H1 (cell line): ENCODE results near the gene C14orf119. TPM values are rescaled to one million over a fixed set of nuclear protein-coding genes. Genes with fewer than 3 reads are reported as not detected.

Experiments
- CTCF ChIA-PET: fragments of 300-600 bp; sonication (Branson Sonifier 250); formaldehyde crosslinking; loops from one replicate; lab custom pipeline; 2021; ENCODE audit not compliant: partially characterized antibody; lab: Charles Lee
- POLR2A ChIA-PET: fragments of 300-600 bp; sonication (Branson Sonifier 250); formaldehyde crosslinking; loops from one replicate; lab custom pipeline; 2021; ENCODE audit warnings: inconsistent platforms; ENCODE audit not compliant: partially characterized antibody; lab: Charles Lee
- DNase-seq, 2 experiments: peaks; one replicate each; pipeline versions ENCODE4 v3.0.0 to v3.0.0-alpha.2; 2010 to 2022; ENCODE audit warnings: low spot score in 2 of 2, low read depth in 1 of 2, mixed read lengths in 1 of 2
- FAIRE-seq: peaks from 2 replicates; lab custom pipeline; 2011; peaks lifted over from hg19 to GRCh38; lab: Jason Lieb, UNC
- H2AFZ ChIP-seq: 2 replicates; pipeline ENCODE4 v1.8.1; 2012; ENCODE audit warnings: low read length, inconsistent platforms
- H2AK5ac ChIP-seq: 2 replicates; pipeline ENCODE4 v1.6.1; 2013; ENCODE audit warnings: low read depth, low read length
- H2BK120ac ChIP-seq: replicated peaks from 2 replicates; pipeline ENCODE3; 2013; ENCODE audit warnings: low read depth, low read length, inconsistent platforms
- H2BK12ac ChIP-seq: 2 replicates; pipeline ENCODE4 v1.6.1; 2013; ENCODE audit warnings: low read depth, low read length
- H2BK15ac ChIP-seq: 2 replicates; pipeline ENCODE4 v1.6.1; 2013; ENCODE audit warnings: low read length
- H2BK20ac ChIP-seq: 2 replicates; pipeline ENCODE4 v1.6.1; 2013; ENCODE audit warnings: low read length
- H2BK5ac ChIP-seq: 2 replicates; pipeline ENCODE4 v1.6.1; 2013; ENCODE audit warnings: low read depth, low read length
- H3K14ac ChIP-seq: 2 replicates; pipeline ENCODE4 v1.6.1; 2013; ENCODE audit warnings: inconsistent platforms; ENCODE audit not compliant: insufficient read length
- H3K18ac ChIP-seq: 2 replicates; pipeline ENCODE4 v1.6.1; 2013; ENCODE audit warnings: low read length; ENCODE audit errors: extremely low read depth
- H3K23ac ChIP-seq: 2 replicates; pipeline ENCODE4 v1.6.1; 2013; ENCODE audit warnings: inconsistent platforms; ENCODE audit not compliant: insufficient read length
- H3K23me2 ChIP-seq: 2 replicates; pipeline ENCODE4 v1.6.1; 2013; ENCODE audit warnings: low read depth, low read length
- H3K27ac ChIP-seq: 2 replicates; pipeline ENCODE4 v1.6.1; 2011; ENCODE audit warnings: low read depth, low read length, inconsistent platforms
- H3K27me3 ChIP-seq, 4 experiments: replicated peaks in 1 of 4; 1 replicate in 1 of 4; 2 replicates in 3 of 4; pipeline versions ENCODE4 v1.6.1 to v1.8.1; 2011 to 2013; ENCODE audit warnings: low read length in 3 of 4, mild to moderate bottlenecking in 3 of 4, inconsistent platforms in 2 of 4, mixed read lengths in 2 of 4, moderate library complexity in 1 of 4; ENCODE audit not compliant: control insufficient read depth in 3 of 4, insufficient read depth in 3 of 4; ENCODE audit errors: extremely low read depth in 1 of 4
- H3K36me3 ChIP-seq, 4 experiments: 2 replicates each; pipeline versions ENCODE4 v1.6.1 to v1.8.1; 2011 to 2013; ENCODE audit warnings: mild to moderate bottlenecking in 4 of 4, low read length in 3 of 4, moderate library complexity in 2 of 4, control low read depth in 1 of 4, inconsistent platforms in 1 of 4; ENCODE audit not compliant: insufficient read depth in 4 of 4, control insufficient read depth in 2 of 4
- H3K4ac ChIP-seq: replicated peaks from 2 replicates; pipeline ENCODE3; 2013; ENCODE audit warnings: low read length, low read depth, mixed read lengths, inconsistent platforms; ENCODE audit not compliant: insufficient read length
- H3K4me1 ChIP-seq, 4 experiments: replicated peaks in 1 of 4; 1 replicate in 1 of 4; 2 replicates in 3 of 4; pipeline versions ENCODE4 v1.6.1 to v1.8.1; 2011 to 2013; ENCODE audit warnings: low read length in 3 of 4, inconsistent platforms in 2 of 4, mixed read lengths in 1 of 4; ENCODE audit not compliant: insufficient read depth in 4 of 4, control insufficient read depth in 3 of 4
- H3K4me2 ChIP-seq, 2 experiments: 2 replicates each; pipeline versions ENCODE4 v1.6.1 to v1.8.1; 2011 to 2013; ENCODE audit warnings: low read depth in 2 of 2, low read length in 2 of 2, control low read depth in 1 of 2, inconsistent platforms in 1 of 2, mild to moderate bottlenecking in 1 of 2; ENCODE audit not compliant: insufficient read depth in 1 of 2
- H3K4me3 ChIP-seq, 4 experiments: fragments of 200-600, 300-600 bp in 1 of 4; sonication (generic), shearing (Covaris generic), sonication (Bioruptor Twin) in 1 of 4; 2 replicates each; pipeline versions ENCODE4 v1.5.1 to v1.8.1; 2011 to 2016; ENCODE audit warnings: low read length in 4 of 4, low read depth in 3 of 4, control low read depth in 2 of 4, inconsistent platforms in 2 of 4, mild to moderate bottlenecking in 2 of 4, mixed read lengths in 1 of 4, moderate library complexity in 1 of 4; ENCODE audit not compliant: insufficient read depth in 2 of 4; ENCODE audit errors: extremely low read depth in 1 of 4
- H3K56ac ChIP-seq: replicated peaks from 2 replicates; pipeline ENCODE3; 2013; ENCODE audit warnings: low read depth, mild to moderate bottlenecking, mixed read lengths, low read length, inconsistent platforms; ENCODE audit not compliant: insufficient read length
- H3K79me1 ChIP-seq: 2 replicates; pipeline ENCODE4 v1.6.1; 2013; ENCODE audit warnings: low read depth, low read length, control low read depth
- H3K79me2 ChIP-seq, 2 experiments: 2 replicates each; pipeline versions ENCODE4 v1.6.1 to v1.8.1; 2012 to 2013; ENCODE audit warnings: low read length in 2 of 2, mild to moderate bottlenecking in 2 of 2, inconsistent platforms in 1 of 2; ENCODE audit not compliant: insufficient read depth in 2 of 2, control insufficient read depth in 1 of 2
- H3K9ac ChIP-seq, 4 experiments: replicated peaks in 1 of 4; 1 replicate in 1 of 4; 2 replicates in 3 of 4; pipeline versions ENCODE4 v1.6.1 to v1.8.1; 2011 to 2013; ENCODE audit warnings: low read depth in 3 of 4, low read length in 3 of 4, control low read depth in 2 of 4, mild to moderate bottlenecking in 2 of 4, moderate library complexity in 2 of 4, inconsistent platforms in 1 of 4; ENCODE audit errors: extremely low read depth in 1 of 4
- H3K9me3 ChIP-seq, 2 experiments: 2 replicates each; pipeline versions ENCODE4 v1.6.1 to v1.8.1; 2012 to 2013; ENCODE audit warnings: mild to moderate bottlenecking in 2 of 2, moderate library complexity in 2 of 2, control low read depth in 1 of 2, inconsistent platforms in 1 of 2, low read depth in 1 of 2, low read length in 1 of 2, mixed read lengths in 1 of 2; ENCODE audit not compliant: insufficient read depth in 2 of 2
- H4K20me1 ChIP-seq, 2 experiments: replicated peaks in 1 of 2; 2 replicates each; pipeline versions ENCODE3 to v1.8.1; 2011 to 2013; ENCODE audit warnings: inconsistent platforms in 2 of 2, low read length in 2 of 2, mild to moderate bottlenecking in 1 of 2; ENCODE audit not compliant: insufficient read depth in 2 of 2, control insufficient read depth in 1 of 2
- H4K5ac ChIP-seq: 2 replicates; pipeline ENCODE4 v1.6.1; 2013; ENCODE audit warnings: low read length, low read depth, mixed read lengths, inconsistent platforms; ENCODE audit not compliant: insufficient read length
- H4K8ac ChIP-seq: 2 replicates; pipeline ENCODE4 v1.8.0; 2013; ENCODE audit warnings: mild to moderate bottlenecking, moderate library complexity, low read length, inconsistent platforms; ENCODE audit not compliant: insufficient read depth; ENCODE audit errors: extremely low read depth
- H4K91ac ChIP-seq: replicated peaks from 2 replicates; pipeline ENCODE3; 2013; ENCODE audit warnings: low read length, mixed read lengths, inconsistent platforms; ENCODE audit not compliant: insufficient read length
- BCL11A ChIP-seq, 2 experiments: IDR thresholded peaks; one replicate each; pipeline ENCODE4 v1.6.1; 2011; ENCODE audit warnings: low read depth in 2 of 2, low read length in 2 of 2, mild to moderate bottlenecking in 2 of 2
- CBX8 ChIP-seq: fragments of 300-800, 300-1000 bp; sonication (generic); IDR thresholded peaks from 2 replicates; pipeline ENCODE4 v1.7.1; 2016; ENCODE audit warnings: low read depth, low read length, borderline replicate concordance
- CEBPB ChIP-seq: IDR thresholded peaks from 2 replicates; pipeline ENCODE4 v1.6.1; 2012; ENCODE audit warnings: low read depth, low read length
- CTBP2 ChIP-seq: IDR thresholded peaks from 2 replicates; pipeline ENCODE4 v1.7.0; 2011; ENCODE audit warnings: borderline replicate concordance, mild to moderate bottlenecking, moderate library complexity, mixed read lengths, low read length; ENCODE audit not compliant: insufficient read depth, insufficient read length
- EZH2 ChIP-seq: fragments of 200-600 bp; sonication (generic); IDR thresholded peaks from 2 replicates; pipeline ENCODE4 v1.7.1; 2012; ENCODE audit warnings: low read depth, mild to moderate bottlenecking, moderate library complexity, low read length, inconsistent platforms; ENCODE audit not compliant: severe bottlenecking
- FOSL1 ChIP-seq: IDR thresholded peaks from 2 replicates; pipeline ENCODE4 v1.6.1; 2011; ENCODE audit warnings: mild to moderate bottlenecking, low read depth, low read length, moderate library complexity; ENCODE audit not compliant: insufficient read depth
- JUN ChIP-seq: IDR thresholded peaks from 2 replicates; pipeline ENCODE4 v1.6.1; 2011; ENCODE audit warnings: low read depth, mild to moderate bottlenecking, improper control_type of control experiment, low read length
- RNF2 ChIP-seq: fragments of 200-900, 300-1000 bp; sonication (generic); IDR thresholded peaks from 2 replicates; pipeline ENCODE4 v1.7.1; 2016; ENCODE audit warnings: borderline replicate concordance, low read depth, mild to moderate bottlenecking, antibody characterized with exemption, low read length; ENCODE audit not compliant: poor library complexity, severe bottlenecking; ENCODE audit errors: missing control alignments
- SAP30 ChIP-seq: fragments of 300-600 bp; sonication (generic); IDR thresholded peaks from 2 replicates; pipeline ENCODE4 v1.7.1; 2012; ENCODE audit warnings: low read length, moderate library complexity, mild to moderate bottlenecking, inconsistent platforms; ENCODE audit not compliant: insufficient read depth, insufficient replicate concordance
- TEAD4 ChIP-seq: IDR thresholded peaks from 2 replicates; pipeline ENCODE4 v1.6.1; 2012; ENCODE audit warnings: low read depth, low read length, inconsistent platforms, mixed read lengths
- YY1 ChIP-seq: IDR thresholded peaks from 2 replicates; pipeline ENCODE4 v1.6.1; 2011; ENCODE audit warnings: low read depth, mild to moderate bottlenecking, low read length
- WGBS, 2 experiments: shearing (Covaris generic) in 1 of 2; methylation state at CpG; one replicate each; pipeline versions ENCODE4 v1.1.6 to v1.1.7; 2013 to 2015; ENCODE audit warnings: low lambda C conversion rate in 2 of 2, mixed read lengths in 2 of 2, inconsistent platforms in 1 of 2, low coverage in 1 of 2, missing lambda C conversion rate in 1 of 2; ENCODE audit not compliant: insufficient replicate concordance in 2 of 2, insufficient coverage in 1 of 2, insufficient read length in 1 of 2; ENCODE audit errors: extremely low coverage in 1 of 2, missing lambda C conversion rate in 1 of 2; 5-methylcytosine and 5-hydroxymethylcytosine counted together
- polyA plus RNA-seq, 7 experiments: library from polyadenylated mRNA; depleted of rRNA in 3 of 7; stranded (reverse) in 5 of 7; unstranded in 2 of 7; fragments of >200 nt in 5 of 7; fragments of 200-250 nt in 2 of 7; gene quantifications; 1 replicate in 5 of 7; 2 replicates in 1 of 7; 4 replicates in 1 of 7; pipeline versions ENCODE4 v1.2.1 to v1.2.3, GENCODE V29; 2011 to 2013; ENCODE audit warnings: missing spikeins in 2 of 7, mixed read lengths in 2 of 7
- total RNA-seq: library from RNA; stranded (reverse); fragmentation: NEBNext Ultra II Directional; extraction: Animal tissue kit (Norgen Biotek cat#: 25700); gene quantifications from 2 replicates; pipeline ENCODE4 v1.2.1, GENCODE V29; 2021
- TF ChIP-seq, protein P1 (sequence below): IDR thresholded peaks from 2 replicates; pipeline ENCODE4 v1.6.1; 2012; ENCODE audit warnings: inconsistent platforms

Gene C14orf119
- total and polyA plus RNA-seq, 2 of the 8 experiments (the other 6 are each of a cell fraction or from before 2014, with no cell fraction given): 78.1 to 94.0 TPM

DNA sequence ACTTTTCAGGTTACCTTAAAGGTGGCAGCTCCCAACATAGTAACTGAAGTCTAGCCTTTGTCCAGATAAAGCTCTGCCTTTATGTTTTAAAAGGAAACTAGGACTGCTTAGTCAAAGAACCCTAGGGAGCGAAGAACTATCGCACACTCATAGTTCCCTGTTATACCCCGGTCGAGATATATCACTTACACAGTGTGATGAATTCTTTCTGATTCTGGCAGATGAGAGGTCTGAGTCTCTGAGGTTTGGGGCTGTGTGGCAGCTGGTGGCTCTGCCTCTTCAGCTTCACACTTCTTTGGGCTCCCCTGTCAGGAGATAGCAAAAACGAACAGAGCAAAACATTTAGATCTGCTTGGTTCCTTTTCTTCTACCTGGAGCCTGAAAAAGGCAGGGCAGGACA, 17.3 kb upstream of the C14orf119 start:
- no peaks in the 10 kb centered on the region for H3K79me1 ChIP-seq
- no peaks in the 10 kb centered on the region; the same call in 1 of the 2 replicates for H3K23me2 ChIP-seq
- H3K9ac ChIP-seq: no peak overlapping the region
- POLR2A ChIA-PET: interaction anchor here (0.6 to 4.6 kb wide), 11 partner anchors 10 to 144 kb away, joined by 3 to 24 read pairs (median 4); partner anchors contain the start of genes ACIN1 and C14orf119
- FAIRE-seq (no peak), DNase-seq (no peak)
- no peak overlapping the region for H2AK5ac ChIP-seq
- peaks cover 4 to 10% of the 10 kb centered on the region in 2 experiments; a peak in 1 of 4 replicates for H3K79me2 ChIP-seq
- CTCF ChIA-PET: interaction anchor here (0.6 to 4.7 kb wide), 29 partner anchors 9 to 302 kb away, joined by 3 to 56 read pairs (median 5); partner anchors contain the start of genes ACIN1, C14orf119, PSMB11 and RNF212B
- H3K4me2 ChIP-seq: no peak overlapping the region
- no peak overlapping the region for H4K5ac ChIP-seq
- peaks cover 1 to 12% of the 10 kb centered on the region in 2 experiments for H4K20me1 ChIP-seq
- H3K9me3 ChIP-seq: no peaks in the 10 kb centered on the region; a peak in 1 of 4 replicates
- H3K4ac ChIP-seq: no peak overlapping the region
- H3K56ac ChIP-seq: no peak overlapping the region
- peaks cover 34 to 80% (median 68%) of the 10 kb centered on the region in 4 experiments for H3K36me3 ChIP-seq
- no peak overlapping the region; the same call in 1 of the 2 replicates for H4K8ac ChIP-seq
- peaks cover 0 to 1% (median 0%) of the 10 kb centered on the region in 4 experiments; a peak in 2 of 7 replicates for H3K4me1 ChIP-seq
- no peak overlapping the region for H4K91ac ChIP-seq
- H3K14ac ChIP-seq: no peak overlapping the region
- H2BK20ac ChIP-seq: no peak overlapping the region
- no peak overlapping the region for H3K4me3 ChIP-seq
- H2BK15ac ChIP-seq: no peak overlapping the region
- H2AFZ ChIP-seq: no peak overlapping the region
- no peak overlapping the region for H2BK12ac ChIP-seq
- H2BK5ac ChIP-seq: no peak overlapping the region
- H3K27me3 ChIP-seq: no peaks in the 10 kb centered on the region
- WGBS, 2 experiments: 91% methylated on average over 5 of the region's 5 CpGs; no CpG with 5 or more reads in 1 of the 2 experiments
- no peak overlapping the region for H3K18ac ChIP-seq
- no peak overlapping the region for H3K27ac ChIP-seq
- H3K23ac ChIP-seq: no peak overlapping the region
- H2BK120ac ChIP-seq: no peak overlapping the region
- TF ChIP-seq EZH2 (no peak), CEBPB (no peak), RNF2 (no peak), JUN (no peak), CBX8 (no peak), FOSL1 (no peak), TEAD4 (no peak), CTBP2 (no peak), BCL11A (IDR thresholded peaks at IDR 0.05; ENCODE audit: low read depth in 2 of 2, low read length in 2 of 2) (no peak), SAP30 (no peak), YY1 (no peak)
- TF ChIP-seq, protein P1, sequence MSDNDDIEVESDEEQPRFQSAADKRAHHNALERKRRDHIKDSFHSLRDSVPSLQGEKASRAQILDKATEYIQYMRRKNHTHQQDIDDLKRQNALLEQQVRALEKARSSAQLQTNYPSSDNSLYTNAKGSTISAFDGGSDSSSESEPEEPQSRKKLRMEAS: no peak
